ENCODE data around the gene ADAP2.
"Not testable (repeated sequence)": the region's sequence is repeated elsewhere in the genome, so short reads cannot be mapped to it uniquely, and the experiment has no call there.

DNA sequence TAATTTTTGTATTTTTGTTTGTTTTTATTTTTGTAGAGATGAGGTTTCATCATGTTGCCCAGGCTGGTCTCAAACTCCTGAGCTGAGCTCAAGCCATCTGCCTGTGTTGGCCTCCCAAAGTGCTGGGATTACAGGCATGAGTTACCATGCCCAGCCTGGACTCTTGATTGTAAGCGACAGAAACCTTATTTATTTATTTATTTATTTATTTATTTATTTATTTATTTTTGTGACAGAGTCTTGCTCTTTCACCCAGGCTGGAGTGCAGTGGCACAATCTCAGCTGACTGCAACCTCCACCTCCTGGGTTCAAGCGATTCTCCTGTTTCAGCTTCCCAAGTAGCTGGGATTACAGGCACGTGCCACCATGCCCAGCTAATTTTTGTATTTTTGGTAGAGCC lies 8.1 kb downstream of the ADAP2 start:
- TF ChIP-seq EZH2phosphoT487 (IDR thresholded peaks at IDR 0.05; ENCODE audit: insufficient read depth, low read depth); EZH2 (IDR thresholded peaks at IDR 0.05; ENCODE audit: insufficient read depth, poor library complexity, severe bottlenecking): not testable (repeated sequence)
